Chondrocyte (in vitro differentiated cells): ENCODE results near the gene NYNRIN. TPM values are rescaled to one million over a fixed set of nuclear protein-coding genes. Genes with fewer than 3 reads are reported as not detected.

Experiments
- DNase-seq: peaks from one replicate; pipeline ENCODE4 v3.0.0; 2021; ENCODE audit warnings: mixed read lengths, low spot score
- H3K27ac Mint-ChIP-seq: one replicate; pipeline ENCODE4 v1.8.0; 2021; ENCODE audit warnings: mild to moderate bottlenecking, moderate library complexity, mixed read lengths; ENCODE audit not compliant: unreplicated experiment
- H3K27me3 Mint-ChIP-seq: 2 replicates; pipeline ENCODE4 v1.8.0; 2021; ENCODE audit warnings: low read depth, mixed read lengths
- H3K36me3 Mint-ChIP-seq: 2 replicates; pipeline ENCODE4 v1.8.0; 2021; ENCODE audit warnings: low read depth, mixed read lengths
- H3K4me1 Mint-ChIP-seq: 2 replicates; pipeline ENCODE4 v1.8.0; 2021; ENCODE audit warnings: low read depth, mild to moderate bottlenecking, mixed read lengths
- H3K4me3 Mint-ChIP-seq: one replicate; pipeline ENCODE4 v1.8.0; 2021; ENCODE audit warnings: mild to moderate bottlenecking, moderate library complexity, mixed read lengths; ENCODE audit not compliant: unreplicated experiment
- H3K9me3 Mint-ChIP-seq: 2 replicates; pipeline ENCODE4 v1.8.0; 2021; ENCODE audit warnings: low read depth, mixed read lengths
- total RNA-seq: library from RNA; stranded (reverse); gene quantifications from 3 replicates; pipeline ENCODE4 v1.2.1, GENCODE V29; 2021
- TF ChIP-seq, protein P1 (sequence below): fragments of 200-600 bp; sonication (generic); IDR thresholded peaks from 2 replicates; pipeline ENCODE4 v1.5.0; 2021; ENCODE audit warnings: antibody characterized with exemption, mild to moderate bottlenecking, moderate library complexity

Gene NYNRIN
- total RNA-seq, 1 donor from 2014 or later: 21.0 TPM

DNA sequence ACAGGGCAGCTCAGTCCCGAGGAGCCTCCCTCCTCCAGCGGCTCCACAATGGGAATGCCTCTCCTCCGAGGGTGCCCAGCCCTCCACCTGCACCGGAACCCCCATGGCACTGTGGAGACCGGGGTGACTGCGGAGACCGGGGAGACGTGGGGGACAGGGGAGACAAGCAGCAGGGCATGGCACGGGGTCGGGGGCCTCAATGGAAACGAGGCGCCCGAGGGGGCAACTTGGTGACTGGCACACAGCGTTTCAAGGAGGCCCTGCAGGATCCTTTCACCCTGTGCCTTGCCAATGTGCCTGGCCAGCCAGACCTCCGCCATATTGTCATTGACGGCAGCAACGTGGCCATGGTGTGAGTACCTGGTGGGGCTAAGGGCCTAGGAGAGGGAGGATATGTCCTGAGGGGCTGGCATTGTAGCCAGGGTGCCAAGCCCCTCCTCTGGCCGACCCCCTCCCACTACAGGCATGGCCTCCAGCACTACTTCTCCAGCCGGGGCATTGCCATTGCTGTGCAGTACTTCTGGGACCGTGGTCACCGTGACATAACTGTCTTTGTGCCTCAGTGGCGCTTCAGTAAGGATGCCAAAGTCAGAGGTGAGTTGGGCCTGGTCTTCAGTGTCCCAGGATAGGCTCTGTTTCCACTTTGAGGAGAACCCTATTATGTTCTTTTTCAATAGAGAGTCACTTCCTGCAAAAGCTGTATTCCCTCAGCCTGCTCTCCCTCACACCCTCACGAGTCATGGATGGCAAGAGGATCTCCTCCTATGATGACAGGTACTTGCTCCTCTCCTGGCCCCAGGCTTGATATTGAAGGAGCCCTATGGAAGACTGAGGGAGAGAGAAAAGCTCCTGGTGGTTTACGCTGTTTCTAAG, 33.7 kb downstream of the NYNRIN start:
- TF ChIP-seq, protein P1, sequence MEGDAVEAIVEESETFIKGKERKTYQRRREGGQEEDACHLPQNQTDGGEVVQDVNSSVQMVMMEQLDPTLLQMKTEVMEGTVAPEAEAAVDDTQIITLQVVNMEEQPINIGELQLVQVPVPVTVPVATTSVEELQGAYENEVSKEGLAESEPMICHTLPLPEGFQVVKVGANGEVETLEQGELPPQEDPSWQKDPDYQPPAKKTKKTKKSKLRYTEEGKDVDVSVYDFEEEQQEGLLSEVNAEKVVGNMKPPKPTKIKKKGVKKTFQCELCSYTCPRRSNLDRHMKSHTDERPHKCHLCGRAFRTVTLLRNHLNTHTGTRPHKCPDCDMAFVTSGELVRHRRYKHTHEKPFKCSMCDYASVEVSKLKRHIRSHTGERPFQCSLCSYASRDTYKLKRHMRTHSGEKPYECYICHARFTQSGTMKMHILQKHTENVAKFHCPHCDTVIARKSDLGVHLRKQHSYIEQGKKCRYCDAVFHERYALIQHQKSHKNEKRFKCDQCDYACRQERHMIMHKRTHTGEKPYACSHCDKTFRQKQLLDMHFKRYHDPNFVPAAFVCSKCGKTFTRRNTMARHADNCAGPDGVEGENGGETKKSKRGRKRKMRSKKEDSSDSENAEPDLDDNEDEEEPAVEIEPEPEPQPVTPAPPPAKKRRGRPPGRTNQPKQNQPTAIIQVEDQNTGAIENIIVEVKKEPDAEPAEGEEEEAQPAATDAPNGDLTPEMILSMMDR: no peak
- Mint-ChIP-seq H3K27me3 (no peaks in the 10 kb centered on the region), H3K36me3 (peaks cover 19% of the 10 kb centered on the region), H3K9me3 (no peaks in the 10 kb centered on the region), H3K4me1 (peaks cover 42% of the 10 kb centered on the region), H3K27ac (peak overlapping the region; percentile 45), H3K4me3 (peak overlapping the region; percentile 88)
- peak; percentile 92 for DNase-seq

DNA sequence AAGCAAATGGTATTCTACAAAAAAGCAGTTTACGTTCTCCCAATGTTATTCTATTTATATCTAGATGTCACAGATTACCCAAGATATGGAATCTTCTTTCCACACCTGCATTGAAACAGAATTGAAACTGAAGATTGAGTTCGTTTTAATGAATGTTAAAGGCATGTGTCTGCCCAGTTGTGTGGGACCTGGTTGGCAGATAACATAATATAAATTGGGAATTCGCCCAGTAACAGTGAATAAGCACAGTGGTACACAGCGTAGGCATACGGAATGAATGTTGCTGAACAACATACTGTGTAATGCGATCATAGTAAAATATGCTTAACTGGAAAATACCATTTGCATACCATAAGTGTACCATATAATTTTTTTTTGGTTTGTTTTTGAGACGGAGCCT, 35.2 kb downstream of the NYNRIN start:
- TF ChIP-seq, protein P1: no peak
- no peak overlapping the region for H3K27ac Mint-ChIP-seq
- no peak for DNase-seq
- H3K27me3 Mint-ChIP-seq: no peaks in the 10 kb centered on the region
- peaks cover 22% of the 10 kb centered on the region for H3K36me3 Mint-ChIP-seq
- H3K9me3 Mint-ChIP-seq: no peaks in the 10 kb centered on the region
- no peak overlapping the region for H3K4me3 Mint-ChIP-seq
- H3K4me1 Mint-ChIP-seq: peaks cover 43% of the 10 kb centered on the region

DNA sequence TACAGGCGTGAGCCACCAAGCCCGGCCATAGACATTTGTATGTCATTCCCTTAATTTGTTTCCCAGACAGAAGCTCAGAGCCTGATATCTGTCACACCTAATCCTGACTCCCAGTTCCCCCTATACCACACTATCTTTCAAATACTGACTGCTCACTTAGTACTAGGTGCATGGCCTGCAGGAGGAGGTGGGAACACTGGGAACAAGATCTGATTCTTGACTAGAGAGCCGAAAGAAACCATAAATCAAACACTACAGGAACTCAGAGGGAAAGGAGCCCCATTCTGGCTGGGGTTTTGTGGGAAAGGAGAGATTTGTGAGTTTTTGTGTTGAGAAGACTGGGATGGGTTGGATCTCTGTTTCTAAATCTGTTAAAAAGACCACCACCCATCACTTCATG, 35.9 kb downstream of the NYNRIN start:
- H3K9me3 Mint-ChIP-seq: no peaks in the 10 kb centered on the region
- H3K4me3 Mint-ChIP-seq: no peak overlapping the region
- TF ChIP-seq, protein P1: no peak
- no peak for DNase-seq
- peaks cover 22% of the 10 kb centered on the region for H3K36me3 Mint-ChIP-seq
- H3K27me3 Mint-ChIP-seq: no peaks in the 10 kb centered on the region
- peak overlapping the region; percentile 29 for H3K27ac Mint-ChIP-seq
- peaks cover 40% of the 10 kb centered on the region for H3K4me1 Mint-ChIP-seq

DNA sequence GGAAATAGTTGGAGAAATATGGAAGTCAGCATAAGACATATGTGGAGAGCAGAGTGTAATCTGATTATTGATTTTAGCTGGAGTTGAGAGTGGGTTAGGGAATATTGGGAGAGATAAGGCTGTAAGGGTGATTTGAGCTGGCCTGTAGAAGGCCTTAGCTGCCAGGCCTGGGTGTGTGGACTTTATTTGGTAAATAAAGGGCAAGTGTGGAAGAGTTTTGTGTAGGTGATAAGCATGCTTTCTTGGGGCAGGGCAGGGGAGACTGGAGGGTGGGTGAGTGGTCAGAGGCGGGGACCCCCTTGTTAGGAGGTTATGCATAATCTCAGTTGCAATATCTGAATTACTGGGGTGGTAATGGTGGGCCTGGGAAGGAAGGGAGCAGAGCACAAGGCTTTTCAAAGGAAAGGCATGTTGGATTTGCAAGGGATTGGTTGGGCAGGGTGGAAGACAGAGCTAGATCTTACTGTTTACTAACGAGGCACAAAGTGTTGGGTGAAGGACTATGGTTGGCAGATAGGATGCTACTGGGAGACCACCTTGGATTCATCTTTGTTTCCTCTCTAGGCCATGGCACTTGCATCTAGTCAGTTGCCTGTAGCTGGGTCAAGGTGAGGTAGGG, 36.5 kb downstream of the NYNRIN start:
- Mint-ChIP-seq H3K4me1 (peaks cover 42% of the 10 kb centered on the region), H3K4me3 (no peak overlapping the region), H3K27ac (peak overlapping the region; percentile 76), H3K9me3 (no peaks in the 10 kb centered on the region), H3K36me3 (peaks cover 22% of the 10 kb centered on the region), H3K27me3 (no peaks in the 10 kb centered on the region)
- DNase-seq: no peak
- TF ChIP-seq, protein P1: no peak

DNA sequence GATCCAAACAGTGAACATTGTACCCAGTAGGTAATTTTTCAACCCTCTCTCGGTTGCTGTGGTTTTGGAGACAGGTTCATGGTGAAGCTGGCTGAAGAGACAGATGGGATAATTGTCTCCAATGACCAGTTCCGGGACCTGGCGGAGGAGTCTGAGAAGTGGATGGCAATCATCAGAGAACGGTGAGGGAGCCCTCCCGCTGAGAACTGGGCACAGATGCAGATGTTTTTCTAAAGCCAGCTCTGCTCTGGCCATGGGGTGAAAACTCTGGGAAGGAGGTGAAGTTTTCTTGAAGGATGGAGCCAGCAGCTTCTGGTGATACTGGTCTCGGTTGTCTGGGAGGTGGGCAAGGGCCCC, 37.2 kb downstream of the NYNRIN start:
- Mint-ChIP-seq H3K4me1 (peaks cover 45% of the 10 kb centered on the region), H3K27ac (no peak overlapping the region), H3K4me3 (no peak overlapping the region), H3K9me3 (no peaks in the 10 kb centered on the region), H3K36me3 (peaks cover 25% of the 10 kb centered on the region), H3K27me3 (no peaks in the 10 kb centered on the region)
- TF ChIP-seq, protein P1: no peak
- no peak for DNase-seq
